Esophagus squamous epithelium (tissue), 5 donors: ENCODE results near the gene C1QTNF1. TPM values are rescaled to one million over a fixed set of nuclear protein-coding genes. Genes with fewer than 3 reads are reported as not detected.

Experiments used
- DNase-seq: peaks from one replicate; lab custom pipeline; 2025; lab: John Stamatoyannopoulos, UW
- H3K27ac ChIP-seq, 4 donors: fragments of 200-600 bp; sonication (generic); one replicate each; pipeline ENCODE4 v1.5.1; 2016 to 2019; ENCODE audit warnings: mild to moderate bottlenecking in 1 of 4
- H3K27me3 ChIP-seq, 4 donors: fragments of 200-600 bp; sonication (generic); 1 replicate in 3 of 4; 2 replicates in 1 of 4; pipeline versions ENCODE4 v1.5.1 to v1.6.0; 2017 to 2021; ENCODE audit warnings: antibody characterized with exemption in 1 of 4
- H3K36me3 ChIP-seq, 3 donors: fragments of 200-600 bp; sonication (generic); one replicate each; pipeline ENCODE4 v1.5.1; 2016 to 2019
- H3K4me1 ChIP-seq, 3 donors: fragments of 200-600 bp; sonication (generic); one replicate each; pipeline ENCODE4 v1.5.1; 2017 to 2019
- H3K4me3 ChIP-seq, 4 donors: fragments of 200-600 bp; sonication (generic); 1 replicate in 3 of 4; 2 replicates in 1 of 4; pipeline ENCODE4 v1.5.1; 2016 to 2019; ENCODE audit warnings: mild to moderate bottlenecking in 2 of 4, moderate library complexity in 1 of 4
- H3K9me3 ChIP-seq, 3 donors: fragments of 200-600 bp; sonication (generic); one replicate each; pipeline ENCODE4 v1.5.1; 2016 to 2019
- POLR2A ChIP-seq, 4 donors: fragments of 450-650 bp; IDR thresholded peaks; one replicate each; pipeline ENCODE4 v1.6.1; 2017; ENCODE audit warnings: antibody characterized with exemption in 4 of 4, mild to moderate bottlenecking in 4 of 4, moderate library complexity in 3 of 4
- WGBS, 2 donors: methylation state at CpG; one replicate each; pipeline ENCODE4 v1.1.5; 2018; 5-methylcytosine and 5-hydroxymethylcytosine counted together
- intact Hi-C: fragments of 100-400 bp; cut with DNase I; formaldehyde crosslinking; loops from one replicate; pipeline ENCODE4 v1.15.0; 2022
- total RNA-seq, 4 donors: library from RNA; depleted of rRNA; stranded (reverse); fragments of >200 nt; gene quantifications; one replicate each; pipeline ENCODE4 v1.1.0, GENCODE V29; 2016
- TF ChIP-seq, protein P1 (sequence below), 6 experiments: fragments of 450-650 bp in 4 of 6; fragments of 200-600 bp in 2 of 6; sonication (generic) in 2 of 6; IDR thresholded peaks; one replicate each; pipeline ENCODE4 v1.5.1; 2016 to 2019; ENCODE audit warnings: antibody characterized with exemption in 6 of 6, mild to moderate bottlenecking in 4 of 6, moderate library complexity in 4 of 6
- donor health status: DM: yes; HTN: yes; CAD: no.

Gene C1QTNF1
- total RNA-seq, 4 donors from 2014 or later: 2.7 to 20.4 (median 6.8) TPM

- Histone ChIP-seq H3K27me3 (peaks cover 0 to 35% (median 0%) of the 10 kb centered on the region in 4 donors), H3K4me1 (peaks cover 23 to 76% (median 40%) of the 10 kb centered on the region in 3 donors), H3K4me3 (no peak overlapping the region), H3K27ac (no peak overlapping the region), H3K9me3 (no peaks in the 10 kb centered on the region), H3K36me3 (no peaks in the 10 kb centered on the region)
- no peak for DNase-seq
- WGBS, 2 donors: 81% methylated on average over 25 to 26 of the region's 26 CpGs
- TF ChIP-seq POLR2A (IDR thresholded peaks at IDR 0.05): no peak
- TF ChIP-seq, protein P1, sequence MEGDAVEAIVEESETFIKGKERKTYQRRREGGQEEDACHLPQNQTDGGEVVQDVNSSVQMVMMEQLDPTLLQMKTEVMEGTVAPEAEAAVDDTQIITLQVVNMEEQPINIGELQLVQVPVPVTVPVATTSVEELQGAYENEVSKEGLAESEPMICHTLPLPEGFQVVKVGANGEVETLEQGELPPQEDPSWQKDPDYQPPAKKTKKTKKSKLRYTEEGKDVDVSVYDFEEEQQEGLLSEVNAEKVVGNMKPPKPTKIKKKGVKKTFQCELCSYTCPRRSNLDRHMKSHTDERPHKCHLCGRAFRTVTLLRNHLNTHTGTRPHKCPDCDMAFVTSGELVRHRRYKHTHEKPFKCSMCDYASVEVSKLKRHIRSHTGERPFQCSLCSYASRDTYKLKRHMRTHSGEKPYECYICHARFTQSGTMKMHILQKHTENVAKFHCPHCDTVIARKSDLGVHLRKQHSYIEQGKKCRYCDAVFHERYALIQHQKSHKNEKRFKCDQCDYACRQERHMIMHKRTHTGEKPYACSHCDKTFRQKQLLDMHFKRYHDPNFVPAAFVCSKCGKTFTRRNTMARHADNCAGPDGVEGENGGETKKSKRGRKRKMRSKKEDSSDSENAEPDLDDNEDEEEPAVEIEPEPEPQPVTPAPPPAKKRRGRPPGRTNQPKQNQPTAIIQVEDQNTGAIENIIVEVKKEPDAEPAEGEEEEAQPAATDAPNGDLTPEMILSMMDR (IDR thresholded peaks at IDR 0.05): no peak
- intact Hi-C loops: no loop called here
Observed at GRCh38 chr17:79031996-79032875, 8.3 kb downstream of the C1QTNF1 start.

DNA sequence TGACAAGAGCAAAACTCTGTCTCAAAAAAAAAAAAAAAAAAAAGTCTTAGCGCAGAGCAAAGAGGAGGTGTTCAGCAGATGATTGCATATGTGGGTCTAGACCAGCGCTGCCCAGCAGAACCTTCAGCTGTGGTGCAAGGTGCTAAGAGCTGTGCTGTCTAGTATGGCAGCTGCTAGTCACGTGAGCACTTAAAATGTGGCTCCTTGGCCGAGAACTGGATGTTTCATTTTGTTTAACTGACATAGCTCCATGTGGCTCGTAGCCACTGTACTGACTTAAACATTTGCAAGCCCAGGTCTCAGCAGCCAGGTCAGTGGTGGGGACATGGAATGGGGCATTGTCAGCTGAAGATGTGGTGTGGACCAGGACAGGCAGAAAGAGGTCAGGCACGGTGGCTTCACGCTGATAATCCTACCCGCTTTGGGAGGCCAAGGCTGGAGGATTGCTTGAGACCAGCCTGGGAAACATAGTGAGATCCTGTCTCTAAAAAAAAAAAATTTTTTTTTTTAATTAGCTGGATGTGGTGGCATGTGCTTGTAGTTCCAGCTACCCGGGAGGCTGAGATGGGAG lies 9.2 kb downstream of the C1QTNF1 start:
- intact Hi-C loops: no loop called here
- no peaks in the 10 kb centered on the region for H3K9me3 ChIP-seq
- H3K4me3 ChIP-seq: no peak overlapping the region
- no peak for DNase-seq
- peaks cover 0 to 26% (median 0%) of the 10 kb centered on the region in 4 donors for H3K27me3 ChIP-seq
- TF ChIP-seq, protein P1 (IDR thresholded peaks at IDR 0.05): no peak
- TF ChIP-seq POLR2A (IDR thresholded peaks at IDR 0.05): no peak
- H3K36me3 ChIP-seq: no peaks in the 10 kb centered on the region
- H3K4me1 ChIP-seq: peaks cover 14 to 71% (median 31%) of the 10 kb centered on the region in 3 donors
- 68 to 81% methylated on average over 7 to 9 of the region's 9 CpGs for WGBS, 2 donors
- peak overlapping the region in 2 of 4 donors; percentile 61 to 68 for H3K27ac ChIP-seq

DNA sequence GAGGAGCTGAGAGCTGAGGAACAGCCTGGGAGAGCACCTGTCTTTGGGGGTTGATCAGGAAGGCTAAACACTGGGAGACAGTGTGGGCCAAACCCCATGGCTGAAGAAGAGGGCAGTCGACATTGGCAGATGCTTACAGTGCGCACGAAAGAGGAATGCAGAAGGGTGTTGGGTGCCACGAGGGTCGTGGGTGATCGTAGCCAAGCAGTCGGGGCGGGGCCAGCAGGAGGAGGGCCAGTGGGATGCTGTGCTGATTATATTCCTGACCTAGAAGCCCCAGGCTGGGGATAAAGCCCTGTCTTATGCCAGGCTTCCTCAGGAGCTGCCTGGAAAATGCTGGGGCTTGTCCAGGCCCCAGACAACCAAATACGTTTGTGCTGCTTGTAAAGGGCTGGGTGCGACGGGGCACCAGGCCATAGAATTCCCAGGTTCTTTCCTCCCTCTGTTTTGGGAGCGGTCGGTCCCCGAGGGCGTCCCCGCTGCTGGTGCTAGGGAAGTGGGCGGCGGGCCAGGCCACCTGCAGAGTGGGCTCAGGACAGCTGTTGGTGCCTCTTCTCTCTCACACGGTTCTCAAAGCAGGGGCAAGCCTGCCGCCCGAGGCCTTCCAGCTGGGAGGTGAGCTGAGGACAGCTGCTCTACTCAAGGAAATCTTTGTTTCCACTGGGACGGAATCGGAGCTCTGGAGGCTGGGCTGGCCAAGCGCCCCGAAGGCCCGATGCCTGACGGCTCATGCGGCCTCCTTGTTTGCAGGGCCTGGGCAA lies 10.0 kb downstream of the C1QTNF1 start:
- 31 to 34% methylated on average over 8 to 15 of the region's 28 CpGs for WGBS, 2 donors
- Histone ChIP-seq H3K27ac (peak overlapping the region; percentile 42 to 74 (median 64)), H3K27me3 (peaks cover 0 to 20% (median 0%) of the 10 kb centered on the region in 4 donors), H3K36me3 (no peaks in the 10 kb centered on the region), H3K4me1 (peaks cover 14 to 71% (median 33%) of the 10 kb centered on the region in 3 donors), H3K9me3 (no peaks in the 10 kb centered on the region), H3K4me3 (no peak overlapping the region)
- intact Hi-C loops: no loop called here
- TF ChIP-seq POLR2A (IDR thresholded peaks at IDR 0.05): no peak
- TF ChIP-seq, protein P1 (IDR thresholded peaks at IDR 0.05): no peak
- no peak for DNase-seq

GRCh38 chr17:79034931-79035485 lies 11.0 kb downstream of the C1QTNF1 start:
- WGBS, 2 donors: 60 to 77% methylated on average over 6 of the region's 8 CpGs
- no peak for DNase-seq
- H3K4me1 ChIP-seq: peaks cover 14 to 69% (median 35%) of the 10 kb centered on the region in 3 donors

More at GRCh38 chr17:79034931-79035485, 11.0 kb downstream of the C1QTNF1 start:
- Histone ChIP-seq H3K27me3 (peaks cover 0 to 11% (median 0%) of the 10 kb centered on the region in 4 donors), H3K27ac (no peak overlapping the region), H3K36me3 (no peaks in the 10 kb centered on the region), H3K4me3 (no peak overlapping the region), H3K9me3 (no peaks in the 10 kb centered on the region)
- TF ChIP-seq POLR2A (IDR thresholded peaks at IDR 0.05): no peak
- TF ChIP-seq, protein P1 (IDR thresholded peaks at IDR 0.05): no peak
- intact Hi-C loops: no loop called here
